COLO668 (cell line): ENCODE measurements around the gene FGF3.

ENCODE experiments used
- DNase-seq: peaks from one replicate; lab custom pipeline; 2025; ENCODE audit not compliant: unreplicated experiment; lab: John Stamatoyannopoulos, UW

Gene FGF3

DNA sequence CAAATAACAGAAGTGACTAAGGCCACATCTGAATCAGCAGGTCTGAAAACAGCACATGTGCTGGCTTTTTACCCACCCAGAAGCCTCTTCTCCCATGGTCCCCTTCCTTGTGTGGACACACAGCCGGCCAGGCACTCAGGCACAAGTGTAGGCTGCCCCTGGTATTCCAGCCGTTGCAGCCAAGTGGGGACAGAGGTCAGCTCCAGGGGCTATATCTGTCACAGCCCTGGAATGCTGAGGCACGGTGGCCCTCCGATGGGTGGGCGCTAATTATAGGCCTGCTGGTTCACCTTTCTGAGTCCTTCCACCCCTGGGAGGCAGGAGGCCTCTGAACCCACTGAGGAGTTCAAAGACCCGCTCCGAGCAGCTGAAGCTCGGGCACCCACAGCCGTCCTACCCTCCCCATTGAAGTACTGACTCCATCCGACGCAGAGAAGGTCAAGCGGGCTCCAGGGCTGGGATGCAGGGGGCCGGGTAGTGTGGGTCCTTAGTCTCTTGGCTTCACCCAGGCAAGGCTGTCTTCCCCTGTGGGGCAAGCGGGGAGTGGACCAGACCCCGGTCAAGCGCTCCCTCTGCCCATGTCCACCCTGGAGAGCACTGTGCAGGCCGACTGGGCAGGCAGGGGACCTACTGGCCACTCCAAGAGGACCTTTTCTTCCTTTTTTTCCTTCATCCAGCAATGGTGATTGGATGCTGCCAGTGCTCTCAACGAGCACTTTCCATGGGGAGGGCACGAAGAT, 14.3 kb downstream of the FGF3 start:
- no peak for DNase-seq

GRCh38 chr11:69803604-69804218, 15.5 kb downstream of the FGF3 start:
- no peak for DNase-seq

DNA sequence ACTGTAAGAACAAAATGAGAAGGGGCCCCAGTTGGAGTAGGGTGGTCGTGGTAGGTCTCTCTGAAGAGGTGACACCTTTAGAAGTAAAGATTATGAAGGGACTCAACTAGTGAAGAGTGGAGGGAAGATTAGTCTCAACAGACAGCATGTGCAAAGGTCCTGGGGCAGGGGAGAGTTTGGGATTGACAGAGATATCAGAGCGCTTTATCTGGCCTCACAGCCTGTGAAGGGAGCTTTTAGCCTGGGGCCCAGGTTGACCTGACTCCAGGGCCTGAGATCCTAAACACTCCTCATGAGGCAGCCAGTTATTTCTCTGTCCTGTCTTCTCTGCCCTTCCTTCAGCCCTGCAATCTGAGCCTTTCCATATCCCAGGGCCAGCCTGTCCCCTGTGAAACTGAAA, 16.2 kb downstream of the FGF3 start:
- no peak for DNase-seq

DNA sequence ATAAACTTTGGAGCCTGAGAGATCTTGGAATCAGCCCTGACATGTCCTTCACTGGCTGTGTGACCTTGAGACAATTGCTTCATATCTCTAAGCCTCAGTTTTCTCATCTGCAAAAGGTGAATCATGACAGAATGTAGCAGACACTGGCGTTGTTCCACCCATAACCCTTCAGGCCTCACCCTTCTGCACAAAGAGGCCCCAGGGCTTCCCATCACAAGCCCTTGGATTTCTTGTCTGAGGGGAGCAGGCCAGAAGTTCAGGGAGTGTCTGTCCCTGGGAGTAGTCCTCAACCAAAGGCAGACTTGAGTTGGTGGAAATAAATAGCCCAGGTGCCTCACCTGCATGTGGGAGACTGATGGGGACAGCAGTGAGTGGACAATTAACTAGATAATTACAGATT, 16.6 kb downstream of the FGF3 start:
- no peak for DNase-seq

DNA sequence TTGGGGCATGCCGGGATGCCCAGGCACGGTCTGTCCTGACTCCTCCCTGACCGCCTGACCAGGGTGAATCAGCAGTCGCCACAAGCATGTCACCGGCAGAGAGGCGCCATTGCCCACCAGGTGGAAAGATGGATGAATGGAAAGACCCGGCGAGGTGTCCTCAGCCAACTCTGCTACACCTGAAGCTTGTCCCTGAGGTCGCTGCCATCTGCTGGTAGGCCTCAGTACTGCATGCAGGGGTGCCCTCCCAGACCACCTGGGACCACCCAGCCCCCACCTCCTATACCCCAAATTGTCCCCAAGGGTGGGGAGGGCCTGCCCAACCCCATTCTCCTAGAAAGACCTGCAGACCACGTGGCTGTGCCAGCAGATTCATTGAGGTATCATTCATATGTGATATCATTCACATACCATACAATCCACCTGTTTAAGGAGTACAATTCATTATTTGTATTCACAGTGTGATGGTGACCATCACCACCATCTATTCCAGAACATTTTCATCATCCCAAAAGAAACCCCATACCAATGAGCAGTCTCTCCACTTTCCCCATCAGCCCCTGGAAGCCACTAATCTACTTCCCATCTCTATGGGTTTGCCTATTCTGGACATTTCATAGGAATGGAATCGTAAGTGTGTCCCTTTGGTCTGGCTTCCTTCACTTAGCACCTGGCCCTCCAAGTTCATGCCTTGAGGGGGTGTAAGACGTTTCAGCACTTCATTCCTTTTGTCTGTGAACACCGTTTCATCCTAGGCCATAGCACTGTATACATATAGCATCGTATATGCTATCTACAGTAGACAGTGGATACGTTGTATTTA, 17.5 kb downstream of the FGF3 start:
- peak; percentile 6 for DNase-seq

DNA sequence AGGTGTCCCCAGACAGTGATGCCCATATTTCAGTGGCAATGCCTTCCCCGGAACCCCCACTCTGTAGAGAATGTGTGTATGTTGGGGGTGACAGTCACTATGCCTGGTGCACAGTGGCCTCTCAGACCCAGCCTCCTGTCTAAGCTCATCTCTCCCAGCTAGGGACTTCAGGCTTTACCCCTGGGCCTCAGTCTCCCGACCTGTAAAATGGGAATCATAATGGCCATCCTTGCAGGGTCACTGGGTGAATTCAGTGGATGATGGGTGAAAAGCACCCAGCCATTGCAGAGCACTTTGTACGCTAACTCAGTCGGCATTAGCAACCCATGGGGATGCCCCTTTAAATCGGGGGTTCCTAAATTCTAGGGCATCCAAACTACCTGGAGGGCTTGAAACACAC, 18.9 kb downstream of the FGF3 start:
- DNase-seq = no peak

GRCh38 chr11:69799582-69799981, 19.6 kb downstream of the FGF3 start:
- no peak for DNase-seq

DNA sequence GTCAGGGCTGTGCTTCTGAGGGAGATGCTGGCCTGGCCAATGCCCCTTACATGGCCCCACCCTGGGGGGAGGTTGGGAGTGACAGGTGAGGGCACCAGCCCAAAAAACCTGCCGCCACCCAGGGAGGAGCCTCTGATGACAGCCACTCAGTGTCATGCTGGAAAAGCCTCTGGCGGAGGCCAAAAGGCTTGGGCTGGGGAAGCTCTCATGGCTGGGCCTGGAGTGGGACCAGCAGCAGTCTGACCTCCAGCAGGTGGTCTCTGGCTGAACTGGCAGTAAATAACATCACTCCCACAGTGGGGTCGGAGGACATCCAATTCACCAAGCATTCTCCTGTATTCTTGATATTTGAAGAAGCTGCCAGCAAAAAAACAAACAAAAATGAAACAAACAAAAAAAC, 20.1 kb downstream of the FGF3 start:
- no peak for DNase-seq

DNA sequence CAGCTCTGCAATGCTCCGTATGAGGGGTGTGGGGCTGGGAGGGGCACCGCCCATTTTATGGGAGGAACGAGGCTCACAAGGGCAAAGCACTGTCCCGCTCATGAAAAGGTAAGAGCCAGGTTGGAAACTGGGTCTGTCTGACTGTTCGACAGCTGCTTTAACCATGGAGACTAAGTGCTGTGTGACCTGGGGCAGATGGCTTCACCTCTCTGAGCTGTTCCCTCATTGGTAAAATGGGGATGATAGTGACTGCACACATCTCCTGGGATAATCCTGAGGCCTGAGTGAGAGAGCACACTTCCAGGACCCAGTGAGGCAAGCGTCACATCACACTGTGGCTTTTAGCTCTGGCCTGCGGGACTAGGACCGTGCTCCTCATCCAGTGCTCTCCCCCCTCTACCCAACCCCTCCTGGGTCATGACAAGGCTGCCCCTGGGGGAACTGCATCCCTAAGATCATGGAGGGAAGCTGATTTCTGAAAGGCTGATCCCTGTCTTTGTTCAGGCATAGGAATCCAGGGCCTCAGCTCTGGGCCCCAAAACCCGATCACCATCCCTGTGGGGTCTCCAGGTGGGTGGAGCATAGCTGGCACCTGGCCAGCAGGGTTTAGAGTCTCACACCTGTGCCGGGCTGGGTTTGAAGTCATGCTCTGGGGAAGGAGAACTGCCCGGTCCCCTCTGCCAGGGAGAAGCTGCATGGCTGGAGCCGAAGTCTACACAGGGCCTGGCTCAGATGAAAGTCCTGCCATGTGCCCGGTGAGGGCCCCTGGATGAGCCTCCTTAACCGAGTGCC, 21.3 kb downstream of the FGF3 start:
- no peak for DNase-seq

- DNase-seq = no peak
Measured at GRCh38 chr11:69797156-69797555, 22.1 kb downstream of the FGF3 start.

- DNase-seq = no peak
Measured at GRCh38 chr11:69796063-69796462, 23.2 kb downstream of the FGF3 start.

- DNase-seq = no peak
Measured at GRCh38 chr11:69791276-69792180, 27.7 kb downstream of the FGF3 start.

- no peak for DNase-seq
Measured at GRCh38 chr11:69788956-69789355, 30.3 kb downstream of the FGF3 start.

- DNase-seq = no peak
Measured at GRCh38 chr11:69787906-69788305, 31.3 kb downstream of the FGF3 start.

DNA sequence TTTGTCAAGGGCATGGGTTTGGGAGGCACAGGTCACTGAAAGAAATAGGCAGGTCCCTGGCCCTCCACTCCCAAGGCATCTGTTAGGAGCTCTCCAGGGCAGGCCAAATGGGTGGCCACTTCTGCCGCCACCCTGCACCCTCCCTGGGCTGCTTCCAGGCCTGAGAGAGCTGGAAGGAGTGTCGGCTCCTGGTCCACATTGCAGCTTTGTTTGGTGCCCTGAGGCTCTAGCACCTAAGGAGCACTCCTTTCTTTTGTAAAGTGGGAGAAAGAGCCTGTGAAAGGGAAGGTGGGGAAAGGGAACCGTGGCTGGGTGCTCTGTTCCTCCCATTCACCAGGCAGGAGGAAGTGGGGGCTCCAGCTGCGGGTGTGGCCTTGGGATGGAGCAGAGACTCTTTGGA, 31.8 kb downstream of the FGF3 start:
- DNase-seq = no peak

DNA sequence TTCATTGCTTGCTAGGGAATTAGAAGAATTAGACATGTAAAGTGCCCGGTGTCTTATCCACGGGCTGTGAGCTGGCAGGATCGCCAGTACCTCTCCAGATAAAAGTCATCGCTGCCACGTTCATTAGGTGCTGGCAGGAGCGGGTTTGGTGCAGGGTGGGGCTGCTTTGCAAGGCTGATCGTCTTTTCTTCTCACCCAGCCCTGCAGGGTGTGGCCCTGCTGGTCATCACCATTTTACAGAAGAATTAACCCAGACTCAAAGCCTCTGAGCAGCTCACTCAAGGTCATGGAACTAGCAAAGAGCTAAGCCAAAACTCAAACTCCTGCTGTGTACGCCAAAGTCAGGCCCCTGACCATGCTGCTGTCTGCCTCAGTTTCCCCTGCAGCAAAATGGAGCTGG, 38.0 kb downstream of the FGF3 start:
- no peak for DNase-seq

DNA sequence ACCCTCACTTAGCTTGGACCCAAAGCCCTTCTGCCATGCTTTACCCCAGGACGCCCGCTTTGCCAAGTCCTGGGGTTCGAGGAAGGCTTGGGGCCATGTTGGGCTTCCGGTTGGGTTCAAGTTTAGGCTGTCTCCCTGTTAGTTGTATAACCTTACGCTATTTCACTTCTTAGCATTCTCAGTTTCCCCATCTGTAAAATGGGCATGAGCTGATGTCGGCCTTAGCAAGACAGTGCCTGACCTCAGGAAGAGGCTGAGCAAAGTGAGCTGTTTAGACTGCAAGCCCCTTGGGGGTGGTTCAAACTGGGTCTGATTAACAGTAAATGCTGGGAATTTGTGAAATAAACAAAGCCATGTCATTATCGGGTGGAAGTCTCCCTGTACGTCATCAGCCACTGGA, 40.8 kb downstream of the FGF3 start:
- DNase-seq = no peak

DNA sequence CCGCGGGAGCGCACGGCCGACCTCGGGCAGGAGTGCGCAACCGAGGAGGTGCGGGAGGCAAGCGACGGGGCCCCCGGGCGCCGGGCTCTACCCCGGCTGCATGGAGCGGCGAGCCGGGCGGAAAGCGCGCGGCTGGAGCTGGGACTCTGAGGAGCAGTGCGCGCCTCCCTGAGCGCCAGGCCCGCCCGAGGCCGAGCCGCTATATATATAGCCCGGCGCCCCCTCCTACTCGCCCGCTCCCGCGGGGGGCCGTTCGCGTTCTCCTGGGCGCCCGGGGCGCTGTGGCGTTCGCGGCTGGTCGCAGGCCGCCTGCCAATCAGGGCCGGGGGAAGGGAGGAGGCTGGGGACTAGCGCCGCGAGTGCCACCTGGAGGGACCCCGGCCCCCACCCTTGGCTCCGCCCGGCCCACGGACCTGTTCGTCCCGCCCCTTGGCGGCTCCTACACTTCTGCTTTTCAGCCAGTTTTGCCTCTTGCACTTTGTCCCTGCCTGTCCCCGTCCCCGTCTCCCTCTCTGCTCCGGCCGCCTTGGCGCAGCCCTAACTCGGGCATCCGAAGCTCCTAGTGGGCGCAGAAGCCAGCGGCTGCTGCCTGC, 44.0 kb downstream of the FGF3 start, which contains the start of gene FGF4:
FGF4 (minus strand) TSS at position 179 of the 593 bp plus-strand sequence. CDS start 257 bp downstream, outside the sequence.
- no peak for DNase-seq

DNA sequence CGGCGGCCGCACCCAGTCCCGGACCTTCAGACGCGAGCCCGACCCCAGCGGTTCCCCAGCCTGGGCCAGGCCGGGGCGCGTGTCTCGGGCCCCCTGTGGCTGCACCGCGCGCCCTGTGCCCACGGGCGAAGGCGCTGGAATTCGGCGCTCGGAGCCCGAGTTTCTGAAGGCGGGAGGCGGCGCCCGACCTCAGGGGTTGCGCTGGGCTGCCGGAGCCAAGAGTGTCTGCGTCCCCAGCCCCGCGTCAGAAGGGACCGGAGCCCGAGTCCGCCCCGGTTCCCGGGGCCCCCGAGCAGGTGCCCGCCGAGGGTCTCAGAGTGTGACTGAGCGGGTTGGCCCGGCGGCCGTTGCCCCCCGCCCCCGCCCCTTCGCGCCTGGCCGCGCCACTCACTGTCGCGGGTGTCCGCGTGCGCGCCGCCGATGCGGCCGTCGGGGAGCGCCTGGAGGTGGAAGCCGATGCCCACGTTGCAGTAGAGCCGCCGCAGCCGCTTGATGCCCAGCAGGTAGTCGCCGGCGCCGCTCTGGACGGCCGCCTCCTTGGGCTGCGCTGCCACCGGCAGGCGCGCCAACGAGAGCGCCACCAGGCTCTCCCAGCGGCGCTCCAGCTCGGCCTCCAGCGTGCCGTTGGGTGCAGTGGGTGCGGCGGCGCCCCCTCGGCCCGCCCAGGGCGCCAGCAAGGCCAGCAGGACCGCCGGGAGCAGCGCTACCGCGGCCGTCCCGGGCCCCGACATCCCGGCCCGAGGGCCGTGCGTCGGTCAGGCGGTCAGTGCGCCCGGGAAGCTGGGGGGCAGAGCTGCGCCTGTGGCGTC, 44.7 kb downstream of the FGF3 start:
- DNase-seq = no peak
